Glutamatergic neuron (in vitro differentiated cells): ENCODE measurements around the gene STK39. TPM values are rescaled to one million over a fixed set of nuclear protein-coding genes. Genes with fewer than 3 reads are reported as not detected.

Source experiments
- DNase-seq: peaks from one replicate; pipeline ENCODE4 v3.0.0; 2022
- H3K27ac Mint-ChIP-seq: one replicate; pipeline ENCODE4 v1.8.0; 2020; ENCODE audit warnings: mild to moderate bottlenecking, mixed read lengths, inconsistent platforms; ENCODE audit not compliant: unreplicated experiment
- H3K27me3 Mint-ChIP-seq: one replicate; pipeline ENCODE4 v1.8.0; 2020; ENCODE audit warnings: mild to moderate bottlenecking, moderate library complexity, mixed read lengths, inconsistent platforms; ENCODE audit not compliant: unreplicated experiment
- H3K36me3 Mint-ChIP-seq: one replicate; pipeline ENCODE4 v1.8.0; 2020; ENCODE audit warnings: mild to moderate bottlenecking, mixed read lengths, inconsistent platforms; ENCODE audit not compliant: unreplicated experiment
- H3K4me1 Mint-ChIP-seq: one replicate; pipeline ENCODE4 v1.8.0; 2020; ENCODE audit warnings: mild to moderate bottlenecking, low read depth, mixed read lengths, inconsistent platforms; ENCODE audit not compliant: unreplicated experiment
- H3K4me3 Mint-ChIP-seq: one replicate; pipeline ENCODE4 v1.8.0; 2020; ENCODE audit warnings: mild to moderate bottlenecking, mixed read lengths, inconsistent platforms; ENCODE audit not compliant: unreplicated experiment
- H3K9me3 Mint-ChIP-seq: one replicate; pipeline ENCODE4 v1.8.0; 2020; ENCODE audit warnings: mild to moderate bottlenecking, moderate library complexity, mixed read lengths, inconsistent platforms; ENCODE audit not compliant: unreplicated experiment
- total RNA-seq: library from RNA; stranded (reverse); fragmentation: NEBNext Ultra II Directional; extraction: Animal tissue kit (Norgen Biotek cat#: 25700); gene quantifications from one replicate; pipeline ENCODE4 v1.2.1, GENCODE V29; 2021; ENCODE audit not compliant: unreplicated experiment
- TF ChIP-seq, protein P1 (sequence below): fragments of 200-600 bp; sonication (generic); IDR thresholded peaks from one replicate; pipeline ENCODE4 v1.5.0; 2021; ENCODE audit not compliant: partially characterized antibody, unreplicated experiment

Gene STK39
- total RNA-seq, 1 donor from 2014 or later = 35.9 TPM

- Mint-ChIP-seq H3K36me3 (no peaks in the 10 kb centered on the region), H3K9me3 (no peaks in the 10 kb centered on the region), H3K27ac (no peak overlapping the region), H3K27me3 (peaks cover 3% of the 10 kb centered on the region), H3K4me1 (peaks cover 11% of the 10 kb centered on the region), H3K4me3 (no peak overlapping the region)
- TF ChIP-seq, protein P1, sequence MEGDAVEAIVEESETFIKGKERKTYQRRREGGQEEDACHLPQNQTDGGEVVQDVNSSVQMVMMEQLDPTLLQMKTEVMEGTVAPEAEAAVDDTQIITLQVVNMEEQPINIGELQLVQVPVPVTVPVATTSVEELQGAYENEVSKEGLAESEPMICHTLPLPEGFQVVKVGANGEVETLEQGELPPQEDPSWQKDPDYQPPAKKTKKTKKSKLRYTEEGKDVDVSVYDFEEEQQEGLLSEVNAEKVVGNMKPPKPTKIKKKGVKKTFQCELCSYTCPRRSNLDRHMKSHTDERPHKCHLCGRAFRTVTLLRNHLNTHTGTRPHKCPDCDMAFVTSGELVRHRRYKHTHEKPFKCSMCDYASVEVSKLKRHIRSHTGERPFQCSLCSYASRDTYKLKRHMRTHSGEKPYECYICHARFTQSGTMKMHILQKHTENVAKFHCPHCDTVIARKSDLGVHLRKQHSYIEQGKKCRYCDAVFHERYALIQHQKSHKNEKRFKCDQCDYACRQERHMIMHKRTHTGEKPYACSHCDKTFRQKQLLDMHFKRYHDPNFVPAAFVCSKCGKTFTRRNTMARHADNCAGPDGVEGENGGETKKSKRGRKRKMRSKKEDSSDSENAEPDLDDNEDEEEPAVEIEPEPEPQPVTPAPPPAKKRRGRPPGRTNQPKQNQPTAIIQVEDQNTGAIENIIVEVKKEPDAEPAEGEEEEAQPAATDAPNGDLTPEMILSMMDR = no peak
- no peak for DNase-seq
These were observed 218.3 kb downstream of the STK39 start for GRCh38 chr2:168029071-168029470.

DNA sequence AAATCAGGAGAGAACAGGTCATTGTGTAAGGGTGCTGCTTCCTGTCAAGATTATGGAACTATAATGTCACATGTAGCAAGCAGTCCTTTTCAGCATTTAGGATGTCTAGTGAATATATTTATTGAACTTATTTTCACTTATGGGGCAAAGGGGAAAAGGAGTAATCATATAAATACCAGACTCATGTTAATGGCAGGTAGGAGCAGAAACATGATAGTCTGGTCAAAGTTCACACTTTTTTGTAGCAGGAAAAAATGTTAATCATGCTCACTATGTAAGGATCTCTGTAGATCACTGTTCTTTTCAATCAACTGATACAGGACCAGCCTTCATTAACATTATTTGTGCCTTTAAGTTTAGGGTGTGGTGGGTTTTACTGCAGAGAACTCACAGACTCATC, 219.0 kb downstream of the STK39 start:
- H3K4me3 Mint-ChIP-seq = no peak overlapping the region
- H3K36me3 Mint-ChIP-seq = no peaks in the 10 kb centered on the region
- TF ChIP-seq, protein P1 = no peak
- H3K9me3 Mint-ChIP-seq = no peaks in the 10 kb centered on the region
- no peak overlapping the region for H3K27ac Mint-ChIP-seq
- DNase-seq = no peak
- peaks cover 11% of the 10 kb centered on the region for H3K4me1 Mint-ChIP-seq
- H3K27me3 Mint-ChIP-seq = peaks cover 3% of the 10 kb centered on the region

GRCh38 chr2:168025487-168026202, 221.8 kb downstream of the STK39 start:
- Mint-ChIP-seq H3K4me1 (peaks cover 11% of the 10 kb centered on the region), H3K4me3 (no peak overlapping the region), H3K27ac (no peak overlapping the region), H3K36me3 (no peaks in the 10 kb centered on the region), H3K27me3 (peaks cover 3% of the 10 kb centered on the region), H3K9me3 (no peaks in the 10 kb centered on the region)
- no peak for DNase-seq
- TF ChIP-seq, protein P1 = no peak

DNA sequence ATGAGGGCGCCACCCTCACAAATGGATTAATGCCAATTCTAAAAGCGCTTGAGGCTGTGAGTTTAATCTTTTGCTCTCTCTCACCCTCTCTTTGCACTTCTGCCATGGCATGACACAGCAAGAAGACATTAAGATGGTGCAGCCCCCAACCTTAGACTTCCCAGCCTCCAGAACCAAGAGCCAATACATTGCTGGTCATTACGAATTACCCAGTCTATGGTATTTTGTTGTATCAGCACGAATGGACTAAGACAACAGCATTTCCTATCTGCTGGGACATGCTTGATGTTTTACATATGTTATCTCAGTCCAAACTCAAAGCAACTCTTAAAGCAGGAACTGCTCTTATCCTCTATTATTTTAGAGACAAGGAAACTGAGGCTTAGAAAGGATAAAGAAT, 222.9 kb downstream of the STK39 start:
- Mint-ChIP-seq H3K27me3 (peaks cover 3% of the 10 kb centered on the region), H3K4me1 (peaks cover 11% of the 10 kb centered on the region), H3K27ac (no peak overlapping the region), H3K4me3 (no peak overlapping the region), H3K9me3 (no peaks in the 10 kb centered on the region), H3K36me3 (no peaks in the 10 kb centered on the region)
- DNase-seq = no peak
- TF ChIP-seq, protein P1 = no peak

- no peak for DNase-seq
- no peaks in the 10 kb centered on the region for H3K9me3 Mint-ChIP-seq
- no peak overlapping the region for H3K4me3 Mint-ChIP-seq
- H3K27ac Mint-ChIP-seq = no peak overlapping the region
- no peaks in the 10 kb centered on the region for H3K36me3 Mint-ChIP-seq
- peaks cover 5% of the 10 kb centered on the region for H3K4me1 Mint-ChIP-seq
- TF ChIP-seq, protein P1 = no peak
- peaks cover 3% of the 10 kb centered on the region for H3K27me3 Mint-ChIP-seq
These were observed 225.4 kb downstream of the STK39 start for GRCh38 chr2:168021800-168022587.
